Upper lobe of left lung (tissue), 6 donors: Measurements from ENCODE around the gene MRPL17. TPM values are rescaled to one million over a fixed set of nuclear protein-coding genes. Genes with fewer than 3 reads are reported as not detected.

Experiments used
- ATAC-seq, 2 donors: fragments of 200-7000 bp; cut with Tn5 transposase; one replicate each; pipeline ENCODE4 v1.9.1; 2022; ENCODE audit warnings: mild to moderate bottlenecking in 2 of 2, moderate library complexity in 2 of 2; ENCODE audit not compliant: low FRiP score in 2 of 2
- DNase-seq, 2 donors: peaks; one replicate each; pipeline ENCODE4 v3.0.0-alpha.2; 2019 to 2020
- H3K27ac ChIP-seq, 4 donors: fragments of 200-600 bp; sonication (generic); one replicate each; pipeline ENCODE4 v1.5.1; 2016 to 2019
- H3K27me3 ChIP-seq, 4 donors: fragments of 200-600 bp; sonication (generic); one replicate each; pipeline ENCODE4 v1.5.1; 2017 to 2019
- H3K36me3 ChIP-seq, 4 donors: fragments of 200-600 bp; sonication (generic); one replicate each; pipeline ENCODE4 v1.5.1; 2016 to 2019
- H3K4me1 ChIP-seq, 4 donors: fragments of 200-600 bp; sonication (generic); one replicate each; pipeline ENCODE4 v1.5.1; 2018 to 2019
- H3K4me3 ChIP-seq, 4 donors: fragments of 200-600 bp; sonication (generic); one replicate each; pipeline ENCODE4 v1.5.1; 2017 to 2019; ENCODE audit warnings: mild to moderate bottlenecking in 2 of 4, moderate library complexity in 1 of 4
- H3K9me3 ChIP-seq, 4 donors: fragments of 200-600 bp; sonication (generic); one replicate each; pipeline ENCODE4 v1.5.1; 2018 to 2019
- EP300 ChIP-seq, 4 donors: sonication (generic); formaldehyde crosslinking; IDR thresholded peaks; one replicate each; pipeline ENCODE4 v1.5.1; 2017; ENCODE audit warnings: antibody characterized with exemption in 4 of 4, control low read depth in 2 of 4
- POLR2A ChIP-seq, 4 donors: fragments of 450-650 bp; IDR thresholded peaks; one replicate each; pipeline ENCODE4 v1.5.1; 2016 to 2017; ENCODE audit warnings: antibody characterized with exemption in 4 of 4, mild to moderate bottlenecking in 2 of 4
- POLR2AphosphoS5 ChIP-seq, 2 donors: sonication (generic); formaldehyde crosslinking; IDR thresholded peaks; one replicate each; pipeline ENCODE4 v1.5.1; 2017; ENCODE audit warnings: antibody characterized with exemption in 2 of 2
- WGBS, 2 donors: methylation state at CpG; one replicate each; pipeline ENCODE4 v1.1.5; 2017 to 2018; 5-methylcytosine and 5-hydroxymethylcytosine counted together
- total RNA-seq, 6 donors: library from RNA; depleted of rRNA in 4 of 6; stranded (reverse); fragments of >200 nt in 4 of 6; gene quantifications; one replicate each; pipeline versions ENCODE4 v1.1.0 to v1.2.1, GENCODE V29; 2016 to 2021
- TF ChIP-seq, protein P1 (sequence below), 6 experiments: fragments of 450-650 bp in 4 of 6; fragments of 200-600 bp in 2 of 6; sonication (generic) in 2 of 6; IDR thresholded peaks; one replicate each; pipeline ENCODE4 v1.5.1; 2016 to 2019; ENCODE audit warnings: antibody characterized with exemption in 6 of 6
- donor health status: DM: no; HTN: no; CAD: no; lungs with moderate emphysema.
- donor health status: DM: no; HTN: yes; CAD: no; lungs with severe emphysema.

MRPL17 gene
- total RNA-seq, 6 donors from 2014 or later = 12.6 to 49.2 (median 22.8) TPM

GRCh38 chr11:6658647-6659046 lies 24.5 kb downstream of the MRPL17 start:
- Histone ChIP-seq H3K9me3 (no peaks in the 10 kb centered on the region), H3K27me3 (peaks cover 0 to 4% (median 0%) of the 10 kb centered on the region in 4 donors), H3K36me3 (no peaks in the 10 kb centered on the region), H3K4me1 (peaks cover 0 to 9% (median 7%) of the 10 kb centered on the region in 4 donors), H3K27ac (no peak overlapping the region), H3K4me3 (no peak overlapping the region)
- TF ChIP-seq POLR2A (IDR thresholded peaks at IDR 0.05) = no peak
- TF ChIP-seq EP300 (IDR thresholded peaks at IDR 0.05) = no peak
- TF ChIP-seq, protein P1, sequence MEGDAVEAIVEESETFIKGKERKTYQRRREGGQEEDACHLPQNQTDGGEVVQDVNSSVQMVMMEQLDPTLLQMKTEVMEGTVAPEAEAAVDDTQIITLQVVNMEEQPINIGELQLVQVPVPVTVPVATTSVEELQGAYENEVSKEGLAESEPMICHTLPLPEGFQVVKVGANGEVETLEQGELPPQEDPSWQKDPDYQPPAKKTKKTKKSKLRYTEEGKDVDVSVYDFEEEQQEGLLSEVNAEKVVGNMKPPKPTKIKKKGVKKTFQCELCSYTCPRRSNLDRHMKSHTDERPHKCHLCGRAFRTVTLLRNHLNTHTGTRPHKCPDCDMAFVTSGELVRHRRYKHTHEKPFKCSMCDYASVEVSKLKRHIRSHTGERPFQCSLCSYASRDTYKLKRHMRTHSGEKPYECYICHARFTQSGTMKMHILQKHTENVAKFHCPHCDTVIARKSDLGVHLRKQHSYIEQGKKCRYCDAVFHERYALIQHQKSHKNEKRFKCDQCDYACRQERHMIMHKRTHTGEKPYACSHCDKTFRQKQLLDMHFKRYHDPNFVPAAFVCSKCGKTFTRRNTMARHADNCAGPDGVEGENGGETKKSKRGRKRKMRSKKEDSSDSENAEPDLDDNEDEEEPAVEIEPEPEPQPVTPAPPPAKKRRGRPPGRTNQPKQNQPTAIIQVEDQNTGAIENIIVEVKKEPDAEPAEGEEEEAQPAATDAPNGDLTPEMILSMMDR (IDR thresholded peaks at IDR 0.05) = no peak
- no peak for TF ChIP-seq POLR2AphosphoS5 (IDR thresholded peaks at IDR 0.05)
- ATAC-seq (no peak), DNase-seq (no peak)

DNA sequence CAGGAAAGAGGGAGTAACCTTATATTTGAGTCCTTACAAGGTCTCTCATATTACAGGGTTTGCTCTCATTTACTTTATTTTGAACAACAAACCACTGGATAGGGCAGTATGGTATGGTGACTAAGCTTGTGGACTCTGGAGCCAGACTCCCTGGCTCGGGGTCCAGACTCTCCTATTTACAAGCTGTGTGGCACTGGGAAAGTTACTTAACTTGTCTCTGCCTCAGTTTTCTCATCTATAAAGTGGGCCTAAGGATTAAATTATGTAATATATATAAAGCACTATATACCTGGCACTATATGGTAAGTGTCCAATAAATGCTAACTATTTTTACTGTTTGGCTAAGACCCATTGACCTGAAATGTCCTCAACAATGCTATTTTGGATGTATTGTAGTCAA lies 25.8 kb downstream of the MRPL17 start:
- 70 to 87% methylated on average over 1 of the region's 1 CpG for WGBS, 2 donors
- H3K27me3 ChIP-seq = peaks cover 0 to 4% (median 0%) of the 10 kb centered on the region in 4 donors
- H3K27ac ChIP-seq = no peak overlapping the region
- no peaks in the 10 kb centered on the region for H3K9me3 ChIP-seq
- TF ChIP-seq POLR2AphosphoS5 (IDR thresholded peaks at IDR 0.05) (no peak), EP300 (IDR thresholded peaks at IDR 0.05) (no peak), POLR2A (IDR thresholded peaks at IDR 0.05) (no peak)
- TF ChIP-seq, protein P1 (IDR thresholded peaks at IDR 0.05) = no peak
- DNase-seq = no peak
- H3K4me1 ChIP-seq = peaks cover 6 to 11% (median 8%) of the 10 kb centered on the region in 4 donors
- no peak overlapping the region for H3K4me3 ChIP-seq
- ATAC-seq = no peak
- no peaks in the 10 kb centered on the region for H3K36me3 ChIP-seq

GRCh38 chr11:6656936-6657335 lies 26.2 kb downstream of the MRPL17 start:
- Histone ChIP-seq H3K9me3 (no peaks in the 10 kb centered on the region), H3K4me1 (peaks cover 6 to 11% (median 9%) of the 10 kb centered on the region in 4 donors), H3K36me3 (no peaks in the 10 kb centered on the region), H3K27me3 (peaks cover 0 to 4% (median 0%) of the 10 kb centered on the region in 4 donors), H3K4me3 (no peak overlapping the region), H3K27ac (peak overlapping the region in 1 of 4 donors; percentile 85)
- no peak for TF ChIP-seq EP300 (IDR thresholded peaks at IDR 0.05)
- TF ChIP-seq POLR2AphosphoS5 (IDR thresholded peaks at IDR 0.05) = no peak
- TF ChIP-seq, protein P1 (IDR thresholded peaks at IDR 0.05) = no peak
- DNase-seq (no peak), ATAC-seq (no peak)
- WGBS, 2 donors = 74 to 81% methylated on average over 5 of the region's 5 CpGs

DNA sequence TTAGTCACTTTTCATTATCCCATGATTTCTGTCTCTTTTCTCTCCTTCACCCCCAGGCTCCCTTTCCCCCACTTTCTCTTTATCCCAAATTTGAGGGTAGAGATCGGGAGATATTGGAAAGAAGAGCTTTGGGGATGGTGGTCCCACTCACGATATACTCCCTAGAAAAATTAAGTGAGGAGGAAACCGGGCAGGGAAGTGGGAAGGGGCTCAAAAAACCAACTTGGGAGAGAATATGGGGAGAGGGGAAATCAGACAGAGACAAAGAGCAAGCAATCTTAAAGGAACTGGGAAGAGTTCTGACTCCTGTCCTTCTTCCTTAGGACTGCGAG lies 26.6 kb downstream of the MRPL17 start:
- TF ChIP-seq, protein P1 (IDR thresholded peaks at IDR 0.05) = no peak
- TF ChIP-seq EP300 (IDR thresholded peaks at IDR 0.05) = no peak
- no peak for TF ChIP-seq POLR2A (IDR thresholded peaks at IDR 0.05)
- no peak for TF ChIP-seq POLR2AphosphoS5 (IDR thresholded peaks at IDR 0.05)
- Histone ChIP-seq H3K4me1 (peaks cover 6 to 11% (median 9%) of the 10 kb centered on the region in 4 donors), H3K27me3 (peaks cover 0 to 4% (median 0%) of the 10 kb centered on the region in 4 donors), H3K36me3 (no peaks in the 10 kb centered on the region), H3K4me3 (no peak overlapping the region), H3K27ac (peak overlapping the region in 2 of 4 donors; percentile 85 to 86), H3K9me3 (no peaks in the 10 kb centered on the region)
- ATAC-seq = no peak
- WGBS, 2 donors = 63 to 69% methylated on average over 4 of the region's 4 CpGs
- DNase-seq = no peak
